ACC112 (cell line): Measurements from ENCODE around the gene KCNJ14.

Source experiments
- H2AFZ ChIP-seq: fragments of 200-600 bp; sonication (generic); one replicate; pipeline ENCODE4 v1.6.0; 2017; ENCODE audit warnings: antibody characterized with exemption, low read length; ENCODE audit not compliant: unreplicated experiment
- H3K27ac ChIP-seq: fragments of 200-600 bp; sonication (generic); 2 replicates; pipeline ENCODE4 v1.5.1; 2014; ENCODE audit warnings: low read depth, mild to moderate bottlenecking, antibody characterized with exemption, low read length, moderate library complexity
- H3K27me3 ChIP-seq: fragments of 200-600 bp; sonication (generic); 2 replicates; pipeline ENCODE4 v1.6.1; 2014; ENCODE audit warnings: mild to moderate bottlenecking, antibody characterized with exemption, low read length, moderate library complexity, mixed read lengths; ENCODE audit not compliant: insufficient read depth
- H3K36me3 ChIP-seq: fragments of 200-600 bp; sonication (generic); 2 replicates; pipeline ENCODE4 v1.6.1; 2016; ENCODE audit warnings: mild to moderate bottlenecking, antibody characterized with exemption, low read length, moderate library complexity, mixed read lengths; ENCODE audit not compliant: insufficient read depth
- H3K4me1 ChIP-seq: fragments of 200-600 bp; sonication (generic); one replicate; pipeline ENCODE4 v1.6.1; 2016; ENCODE audit warnings: low read length, mixed read lengths; ENCODE audit not compliant: insufficient read depth, unreplicated experiment, control insufficient read depth
- H3K4me3 ChIP-seq: fragments of 200-600 bp; sonication (generic); 2 replicates; pipeline ENCODE4 v1.5.1; 2014; ENCODE audit warnings: mild to moderate bottlenecking, low read depth, low read length
- H3K79me2 ChIP-seq: fragments of 200-600 bp; sonication (generic); one replicate; pipeline ENCODE4 v1.6.0; 2016; ENCODE audit warnings: low read length; ENCODE audit not compliant: control insufficient read depth, unreplicated experiment, insufficient read depth

The KCNJ14 gene

DNA sequence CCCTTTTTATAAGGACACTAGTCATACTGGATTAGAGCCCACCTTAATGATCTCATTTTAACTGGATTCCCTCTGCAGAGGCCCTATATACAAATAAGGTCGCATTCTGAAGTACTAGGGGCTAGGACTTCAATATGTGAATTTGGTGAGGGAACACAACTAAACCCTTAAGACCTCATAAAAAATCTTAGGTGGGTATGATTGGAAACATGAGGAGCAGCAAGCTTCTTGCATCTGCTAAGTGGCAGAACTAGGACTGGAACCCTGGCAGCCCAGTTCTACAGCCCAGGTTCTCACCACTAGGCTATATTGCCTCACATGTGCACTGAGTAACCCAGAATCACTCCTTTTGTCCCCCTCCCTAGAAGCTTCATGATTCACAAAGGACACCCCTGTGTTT is 26.7 kb upstream of the KCNJ14 start:
- Histone ChIP-seq H3K4me1 (peaks cover 5% of the 10 kb centered on the region), H3K36me3 (no peaks in the 10 kb centered on the region), H3K79me2 (no peaks in the 10 kb centered on the region), H3K27me3 (no peaks in the 10 kb centered on the region), H3K4me3 (no peak overlapping the region), H2AFZ (no peak overlapping the region), H3K27ac (no peak overlapping the region)

- Histone ChIP-seq H3K4me3 (no peak overlapping the region), H2AFZ (no peak overlapping the region), H3K4me1 (no peaks in the 10 kb centered on the region), H3K79me2 (no peaks in the 10 kb centered on the region), H3K27me3 (no peaks in the 10 kb centered on the region), H3K36me3 (no peaks in the 10 kb centered on the region), H3K27ac (no peak overlapping the region)
Measured at GRCh38 chr19:48433337-48433736, 22.0 kb upstream of the KCNJ14 start.

DNA sequence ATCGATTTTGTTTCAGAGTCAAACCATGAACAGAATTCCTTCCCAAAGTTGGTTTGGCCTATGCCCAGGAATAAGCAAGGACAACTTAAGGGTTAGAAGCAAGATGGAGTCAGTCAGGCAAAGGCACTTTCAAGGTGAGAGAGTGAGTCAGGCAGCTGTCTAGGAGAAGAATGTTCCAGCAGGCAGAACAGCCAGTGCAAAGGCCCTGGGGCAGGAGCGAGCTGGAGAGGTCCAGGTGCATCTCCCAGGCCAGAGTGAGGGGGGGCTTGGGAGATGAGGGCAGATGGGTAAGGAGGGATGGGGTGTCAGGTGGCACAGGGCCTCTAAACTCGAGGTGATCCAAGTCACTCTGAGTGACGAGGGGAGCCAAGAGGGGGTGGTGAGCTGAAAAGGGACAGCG is 18.8 kb upstream of the KCNJ14 start:
- no peak overlapping the region for H3K4me3 ChIP-seq
- no peaks in the 10 kb centered on the region for H3K79me2 ChIP-seq
- H3K27me3 ChIP-seq, result no peaks in the 10 kb centered on the region
- no peaks in the 10 kb centered on the region for H3K36me3 ChIP-seq
- H2AFZ ChIP-seq, result no peak overlapping the region
- H3K27ac ChIP-seq, result no peak overlapping the region
- H3K4me1 ChIP-seq, result no peaks in the 10 kb centered on the region

- H3K36me3 ChIP-seq, result no peaks in the 10 kb centered on the region
- H3K79me2 ChIP-seq, result peaks cover 6% of the 10 kb centered on the region
- H3K27me3 ChIP-seq, result peaks cover 6% of the 10 kb centered on the region; the same call in 1 of the 2 replicates
- no peak overlapping the region for H3K4me3 ChIP-seq
- H3K27ac ChIP-seq, result no peak overlapping the region
- peaks cover 6% of the 10 kb centered on the region for H3K4me1 ChIP-seq
- H2AFZ ChIP-seq, result no peak overlapping the region
Measured at GRCh38 chr19:48441360-48442050, 13.9 kb upstream of the KCNJ14 start.

- Histone ChIP-seq H2AFZ (no peak overlapping the region), H3K27ac (no peak overlapping the region), H3K4me3 (no peak overlapping the region), H3K79me2 (peaks cover 10% of the 10 kb centered on the region), H3K27me3 (peaks cover 6% of the 10 kb centered on the region; the same call in 1 of the 2 replicates), H3K4me1 (peaks cover 6% of the 10 kb centered on the region), H3K36me3 (no peaks in the 10 kb centered on the region; the same call in 1 of the 2 replicates)
Measured at GRCh38 chr19:48442116-48443035, 13.0 kb upstream of the KCNJ14 start.

DNA sequence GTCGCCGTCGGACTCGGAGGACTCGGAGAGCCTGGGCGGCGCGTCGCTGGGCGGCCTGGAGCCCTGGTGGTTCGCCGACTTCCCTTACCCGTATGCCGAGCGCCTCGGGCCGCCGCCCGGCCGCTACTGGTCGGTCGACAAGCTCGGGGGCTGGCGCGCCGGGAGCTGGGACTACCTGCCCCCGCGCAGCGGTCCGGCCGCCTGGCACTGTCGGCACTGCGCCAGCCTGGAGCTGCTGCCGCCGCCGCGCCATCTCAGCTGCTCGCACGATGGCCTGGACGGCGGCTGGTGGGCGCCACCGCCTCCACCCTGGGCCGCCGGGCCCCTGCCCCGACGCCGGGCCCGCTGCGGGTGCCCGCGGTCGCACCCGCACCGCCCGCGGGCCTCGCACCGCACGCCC is 12.1 kb upstream of the KCNJ14 start:
- peaks cover 6% of the 10 kb centered on the region; the same call in 1 of the 2 replicates for H3K27me3 ChIP-seq
- no peak overlapping the region for H3K27ac ChIP-seq
- no peaks in the 10 kb centered on the region; the same call in 1 of the 2 replicates for H3K36me3 ChIP-seq
- peaks cover 6% of the 10 kb centered on the region for H3K4me1 ChIP-seq
- H3K4me3 ChIP-seq, result no peak overlapping the region
- H2AFZ ChIP-seq, result no peak overlapping the region
- H3K79me2 ChIP-seq, result peaks cover 16% of the 10 kb centered on the region

DNA sequence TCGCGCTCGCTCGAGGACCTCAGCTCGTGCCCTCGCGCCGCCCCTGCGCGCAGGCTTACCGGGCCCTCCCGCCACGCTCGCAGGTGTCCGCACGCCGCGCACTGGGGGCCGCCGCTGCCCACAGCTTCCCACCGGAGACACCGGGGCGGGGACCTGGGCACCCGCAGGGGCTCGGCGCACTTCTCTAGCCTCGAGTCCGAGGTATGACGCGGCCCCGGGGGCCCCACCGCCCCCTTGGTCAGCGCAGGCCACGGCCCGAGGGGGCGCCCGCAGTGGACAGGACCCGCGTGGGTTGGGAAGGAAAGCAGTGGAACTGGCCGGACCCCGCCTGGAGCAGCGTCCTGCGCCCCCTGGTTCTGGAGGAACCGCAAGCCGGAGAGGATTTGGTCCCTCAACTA is 11.6 kb upstream of the KCNJ14 start:
- H3K27ac ChIP-seq, result no peak overlapping the region
- H3K36me3 ChIP-seq, result no peaks in the 10 kb centered on the region; the same call in 1 of the 2 replicates
- H3K79me2 ChIP-seq, result peaks cover 16% of the 10 kb centered on the region
- peaks cover 6% of the 10 kb centered on the region; the same call in 1 of the 2 replicates for H3K27me3 ChIP-seq
- H3K4me3 ChIP-seq, result peak overlapping the region; percentile 98
- H2AFZ ChIP-seq, result no peak overlapping the region
- peaks cover 6% of the 10 kb centered on the region for H3K4me1 ChIP-seq

DNA sequence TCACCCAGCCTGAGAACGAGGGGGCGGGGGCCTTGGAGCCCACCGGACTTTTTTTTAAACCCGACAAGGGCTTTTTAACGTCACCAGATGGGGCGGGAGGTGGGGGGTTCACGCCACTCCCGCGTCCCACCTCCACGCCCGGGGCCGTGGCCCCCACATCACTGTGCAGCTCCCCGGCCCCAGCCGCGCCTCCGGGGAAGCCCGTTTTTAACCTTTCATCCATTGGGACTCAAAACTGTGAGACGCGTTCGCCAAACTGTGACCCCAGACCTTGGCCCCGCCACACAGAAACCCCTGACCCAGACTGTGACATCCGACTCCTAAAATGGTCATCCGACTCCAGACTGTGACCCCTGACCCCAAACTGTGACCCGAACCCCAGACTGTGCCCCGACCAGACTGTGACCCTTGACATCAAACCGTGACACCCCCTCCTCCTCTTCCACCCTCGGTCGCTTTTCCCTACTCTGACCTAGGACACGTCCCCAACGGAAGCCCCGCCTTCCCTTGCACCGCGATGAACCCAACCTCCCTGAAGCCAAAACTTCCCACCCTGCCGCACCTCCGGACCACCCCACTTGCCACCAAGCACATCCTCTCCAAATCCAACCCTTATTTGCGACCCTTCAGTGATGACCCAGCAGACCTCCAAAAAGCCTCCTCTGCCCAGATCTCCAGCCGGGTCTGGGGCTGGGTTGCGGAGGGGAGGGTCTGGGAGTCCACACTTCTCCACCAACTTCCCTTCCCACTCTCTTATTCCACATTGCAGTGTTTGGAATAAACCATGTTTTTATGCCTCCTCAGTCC is 11.0 kb upstream of the KCNJ14 start:
- Histone ChIP-seq H2AFZ (no peak overlapping the region), H3K27me3 (peaks cover 6% of the 10 kb centered on the region; the same call in 1 of the 2 replicates), H3K4me1 (peaks cover 6% of the 10 kb centered on the region), H3K36me3 (no peaks in the 10 kb centered on the region; the same call in 1 of the 2 replicates), H3K27ac (no peak overlapping the region), H3K4me3 (peak overlapping the region; percentile 98), H3K79me2 (peaks cover 16% of the 10 kb centered on the region)

GRCh38 chr19:48444936-48445200 is 10.5 kb upstream of the KCNJ14 start:
- Histone ChIP-seq H3K79me2 (peaks cover 16% of the 10 kb centered on the region), H3K4me1 (peaks cover 6% of the 10 kb centered on the region), H3K27ac (0 out of 2 replicates have a peak overlapping the region, but pooled peaks have one; percentile 79), H3K27me3 (peaks cover 6% of the 10 kb centered on the region; the same call in 1 of the 2 replicates), H3K36me3 (no peaks in the 10 kb centered on the region; the same call in 1 of the 2 replicates), H3K4me3 (peak overlapping the region; percentile 98), H2AFZ (no peak overlapping the region)

- Histone ChIP-seq H3K4me1 (peaks cover 6% of the 10 kb centered on the region), H3K4me3 (peak overlapping the region; percentile 98), H2AFZ (peak overlapping the region; percentile 64), H3K27ac (peak overlapping the region; percentile 79), H3K79me2 (peaks cover 16% of the 10 kb centered on the region), H3K27me3 (peaks cover 6% of the 10 kb centered on the region; the same call in 1 of the 2 replicates), H3K36me3 (no peaks in the 10 kb centered on the region; the same call in 1 of the 2 replicates)
Measured at GRCh38 chr19:48445256-48445605, 10.1 kb upstream of the KCNJ14 start.
